GM19455 (cell line): ENCODE measurements around the gene FCN2.

Source experiments
- ATAC-seq: cut with Tn5 transposase; IDR thresholded peaks from one replicate; pipeline ENCODE4 v1.9.1; 2021; ENCODE audit not compliant: unreplicated experiment

FCN2 gene

GRCh38 chr9:134929193-134930158, 48.9 kb downstream of the FCN2 start:
- ATAC-seq = no peak

- ATAC-seq = peak; percentile 47
These were observed 49.8 kb downstream of the FCN2 start for GRCh38 chr9:134930398-134930797.

GRCh38 chr9:134932171-134932570, 51.6 kb downstream of the FCN2 start:
- ATAC-seq = no peak

- no peak for ATAC-seq
These were observed 52.0 kb downstream of the FCN2 start for GRCh38 chr9:134932606-134933005.

GRCh38 chr9:134933076-134933659, 52.6 kb downstream of the FCN2 start:
- no peak for ATAC-seq

- ATAC-seq = no peak
These were observed 54.5 kb downstream of the FCN2 start for GRCh38 chr9:134935056-134935640.

GRCh38 chr9:134935701-134936345, 55.2 kb downstream of the FCN2 start:
- ATAC-seq = no peak

GRCh38 chr9:134936346-134937163, 55.9 kb downstream of the FCN2 start:
- no peak for ATAC-seq
